OCI-LY7 (cell line): ENCODE results near the gene WDR31. TPM values are rescaled to one million over a fixed set of nuclear protein-coding genes. Genes with fewer than 3 reads are reported as not detected.
"Not testable (repeated sequence)": the region's sequence is repeated elsewhere in the genome, so short reads cannot be mapped to it uniquely, and the experiment has no call there.

ENCODE experiments used
- BruUV-seq: library from RNA; stranded (reverse); fragments of 400-500 nt; replicated peaks from 2 replicates; lab custom pipeline; 2021; lab: Mats Ljungman, UMichigan
- CTCF ChIA-PET: fragments of 300-600 bp; sonication (Branson Sonifier 250); formaldehyde crosslinking; loops from one replicate; lab custom pipeline; 2022; ENCODE audit warnings: antibody characterized with exemption; ENCODE audit not compliant: unreplicated experiment; lab: Charles Lee
- POLR2A ChIA-PET: fragments of 300-600 bp; sonication (Branson Sonifier 250); formaldehyde crosslinking; loops from one replicate; lab custom pipeline; 2022; ENCODE audit warnings: antibody characterized with exemption; lab: Charles Lee
- DNase-seq: peaks from one replicate; pipeline ENCODE4 v3.0.0-alpha.2; 2015; ENCODE audit warnings: low spot score
- H2AFZ ChIP-seq: fragments of 200-600 bp; sonication (generic), shearing (Covaris generic); 2 replicates; pipeline ENCODE4 v1.6.1; 2014; ENCODE audit warnings: mild to moderate bottlenecking, antibody characterized with exemption, low read length, moderate library complexity
- H3K27ac ChIP-seq: fragments of 200-600 bp; sonication (generic); 2 replicates; pipeline ENCODE4 v1.5.1; 2014; ENCODE audit warnings: mixed run types, low read depth, mild to moderate bottlenecking, moderate library complexity, low read length, inconsistent platforms; ENCODE audit not compliant: poor library complexity, severe bottlenecking
- H3K36me3 ChIP-seq: fragments of 200-600 bp; sonication (generic); 2 replicates; pipeline ENCODE4 v1.6.1; 2014; ENCODE audit warnings: mild to moderate bottlenecking, antibody characterized with exemption, low read length, moderate library complexity, mixed read lengths; ENCODE audit not compliant: insufficient read depth
- H3K4me1 ChIP-seq: fragments of 200-600 bp; sonication (generic); 2 replicates; pipeline ENCODE4 v1.5.1; 2014; ENCODE audit warnings: mild to moderate bottlenecking, low read length; ENCODE audit not compliant: insufficient read depth, poor library complexity, severe bottlenecking
- H3K4me2 ChIP-seq: fragments of 200-600 bp; sonication (generic); 2 replicates; pipeline ENCODE4 v1.6.1; 2014; ENCODE audit warnings: mild to moderate bottlenecking, low read length
- H3K4me3 ChIP-seq: fragments of 200-600 bp; sonication (generic); 2 replicates; pipeline ENCODE4 v1.5.1; 2014; ENCODE audit warnings: mild to moderate bottlenecking, low read depth, low read length; ENCODE audit not compliant: poor library complexity, severe bottlenecking
- H3K79me2 ChIP-seq: fragments of 200-600 bp; sonication (generic); 2 replicates; pipeline ENCODE4 v1.6.1; 2016; ENCODE audit warnings: low read depth, mild to moderate bottlenecking, low read length, moderate library complexity, mixed read lengths; ENCODE audit not compliant: insufficient read depth
- H3K9me2 ChIP-seq: fragments of 200-600 bp; sonication (generic); 2 replicates; pipeline ENCODE4 v1.6.1; 2016; ENCODE audit warnings: mild to moderate bottlenecking, low read length, mixed read lengths; ENCODE audit not compliant: insufficient read depth
- H3K9me3 ChIP-seq: fragments of 200-600 bp; sonication (generic); 2 replicates; pipeline ENCODE4 v1.6.1; 2014; ENCODE audit warnings: mild to moderate bottlenecking, mixed run types, low read length, mixed read lengths
- H4K20me1 ChIP-seq: fragments of 200-600 bp; sonication (generic); 2 replicates; pipeline ENCODE4 v1.6.1; 2014; ENCODE audit warnings: mild to moderate bottlenecking, antibody characterized with exemption, low read length, moderate library complexity, mixed read lengths; ENCODE audit not compliant: insufficient read depth
- CTCF ChIP-seq: fragments of 200-600 bp; sonication (generic); conservative IDR thresholded peaks from 2 replicates; pipeline ENCODE4 v1.5.1; 2014; ENCODE audit warnings: mild to moderate bottlenecking, antibody characterized with exemption, low read length, moderate library complexity, mixed read lengths
- EZH2phosphoT487 ChIP-seq: fragments of 200-600 bp; sonication (generic); IDR thresholded peaks from 2 replicates; pipeline ENCODE4 v1.6.1; 2018; ENCODE audit warnings: low read depth, borderline replicate concordance, mild to moderate bottlenecking, mixed run types, antibody characterized with exemption, low read length, moderate library complexity, mixed read lengths
- intact Hi-C: fragments of 100-400 bp; cut with micrococcal nuclease; formaldehyde crosslinking; loops from one replicate; pipeline ENCODE4 v1.10.0; 2022; ENCODE audit not compliant: unreplicated experiment
- total RNA-seq, 2 experiments: library from RNA; depleted of rRNA in 1 of 2; stranded (reverse); fragments of >200 nt in 1 of 2; shearing (Covaris generic) in 1 of 2; gene quantifications; 2 replicates each; pipeline ENCODE4 v1.2.3, GENCODE V29; 2014 to 2022

WDR31 gene
- total RNA-seq, 2 experiments from 2014 or later, result 0.19 to 1.4 TPM

DNA sequence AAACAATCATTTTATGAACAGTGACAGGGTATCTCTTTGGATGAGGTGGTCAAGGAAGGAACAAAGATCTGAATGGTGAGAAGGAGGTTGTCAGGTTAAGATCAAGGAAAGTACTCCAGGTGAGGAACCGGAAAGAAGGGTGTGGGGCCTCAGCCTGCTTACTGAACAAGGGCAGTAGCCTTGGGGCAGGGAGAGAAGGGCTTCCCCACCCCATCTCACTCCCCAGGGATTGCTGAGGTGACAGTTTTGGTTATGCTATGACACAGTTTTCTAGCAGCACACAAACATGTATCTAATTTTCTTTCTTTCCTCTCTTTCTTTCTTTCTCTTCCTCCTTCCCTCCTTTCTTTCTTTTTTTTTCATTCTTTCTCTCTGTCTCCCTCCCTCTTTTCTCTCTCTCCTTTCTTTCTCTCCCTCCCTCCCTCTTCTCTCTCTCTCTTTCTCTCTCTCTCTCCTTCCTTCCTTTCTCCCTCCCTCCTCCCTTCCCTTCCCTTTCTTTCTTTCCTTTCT is 40.8 kb upstream of the WDR31 start:
- peak; percentile 58 for DNase-seq
- Histone ChIP-seq H3K9me3 (no peaks in the 10 kb centered on the region), H3K9me2 (no peaks in the 10 kb centered on the region), H3K4me1 (peaks cover 17% of the 10 kb centered on the region), H2AFZ (peak overlapping the region; percentile 90), H3K36me3 (no peaks in the 10 kb centered on the region), H3K27ac (no peak overlapping the region), H4K20me1 (no peaks in the 10 kb centered on the region), H3K4me3 (no peak overlapping the region), H3K4me2 (peak overlapping the region; percentile 54), H3K79me2 (no peaks in the 10 kb centered on the region)
- no peak for TF ChIP-seq EZH2phosphoT487
- no peak for TF ChIP-seq CTCF
- ChIA-PET CTCF (no interaction called here), POLR2A (no interaction called here)
- BruUV-seq, result no TSS peak
- intact Hi-C loops, result no loop called here

DNA sequence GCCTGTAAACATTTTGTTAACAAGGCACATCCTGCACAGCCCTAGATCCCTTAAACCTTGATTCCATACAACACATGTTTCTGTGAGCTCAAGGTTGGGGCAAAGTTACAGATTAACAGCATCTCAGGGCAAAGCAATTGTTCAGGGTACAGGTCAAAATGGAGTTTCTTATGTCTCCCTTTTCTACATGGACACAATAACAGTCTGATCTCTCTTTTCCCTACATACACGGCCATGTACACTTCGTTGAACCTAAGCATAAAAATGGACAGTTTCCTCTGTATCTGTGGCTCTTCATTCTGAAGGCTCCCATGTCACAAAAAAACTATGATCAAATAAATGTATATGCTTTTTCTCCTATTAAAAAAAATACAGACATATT is 39.7 kb upstream of the WDR31 start:
- H3K36me3 ChIP-seq, intact Hi-C loops, H4K20me1 ChIP-seq, CTCF ChIA-PET, POLR2A ChIA-PET, H3K79me2 ChIP-seq, H3K4me3 ChIP-seq, H3K9me3 ChIP-seq, H3K9me2 ChIP-seq, DNase-seq, H3K27ac ChIP-seq, BruUV-seq, H3K4me2 ChIP-seq: not testable (repeated sequence)
- Histone ChIP-seq H3K4me1 (peaks cover 22% of the 10 kb centered on the region), H2AFZ (peak overlapping the region; percentile 90; the same call in 1 of the 2 replicates)

DNA sequence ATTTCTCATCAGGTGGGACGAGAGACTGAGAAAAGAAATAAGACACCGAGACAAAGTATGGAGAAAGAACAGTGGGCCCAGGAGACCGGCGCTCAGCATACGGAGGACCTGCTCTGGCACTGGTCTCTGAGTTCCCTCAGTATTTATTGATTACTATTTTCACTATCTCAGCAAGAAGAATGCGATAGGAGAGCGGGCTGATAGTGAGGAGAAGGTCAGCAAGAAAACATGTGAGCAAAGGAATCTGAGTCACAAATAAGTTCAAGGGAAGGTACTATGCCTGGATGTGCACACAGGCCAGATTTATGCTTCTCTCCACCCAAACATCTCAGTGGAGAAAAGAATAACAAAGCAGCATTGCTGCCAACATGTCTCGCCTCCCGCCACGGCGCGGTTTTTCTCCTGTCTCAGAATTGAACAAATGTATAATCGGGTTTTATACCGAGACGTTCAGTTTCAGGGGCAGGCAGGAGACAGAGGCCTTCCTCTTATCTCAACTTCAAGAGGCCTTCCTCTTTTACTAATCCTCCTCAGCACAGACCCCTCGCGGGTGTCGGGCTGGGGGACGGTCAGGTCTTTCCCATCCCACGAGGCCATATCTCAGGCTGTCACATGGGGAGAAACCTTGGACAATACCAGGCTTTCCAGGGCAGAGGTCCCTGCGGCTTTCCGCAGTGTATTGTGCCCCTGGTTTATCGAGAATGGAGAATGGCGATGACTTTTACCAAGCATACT is 39.2 kb upstream of the WDR31 start:
- H2AFZ ChIP-seq, result not testable (repeated sequence)

More for the DNA sequence above, 39.2 kb upstream of the WDR31 start:
- H3K27ac ChIP-seq, H3K4me3 ChIP-seq, POLR2A ChIA-PET, BruUV-seq, H3K36me3 ChIP-seq, H3K4me2 ChIP-seq, H3K79me2 ChIP-seq, H4K20me1 ChIP-seq, DNase-seq, H3K9me2 ChIP-seq, intact Hi-C loops, H3K9me3 ChIP-seq, CTCF ChIA-PET: not testable (repeated sequence)
- H3K4me1 ChIP-seq, result peaks cover 22% of the 10 kb centered on the region
